H1 (cell line): ENCODE measurements around the gene GFOD1.

Experiments
- CREB1 ChIP-seq: IDR thresholded peaks from 2 replicates; pipeline ENCODE4 v1.6.1; 2012; ENCODE audit warnings: inconsistent platforms
- CTCF ChIP-seq, 3 experiments: IDR thresholded peaks; 1 replicate in 2 of 3; 2 replicates in 1 of 3; pipeline versions ENCODE4 v1.5.1 to v1.6.1; 2011; ENCODE audit warnings: low read length in 3 of 3, mild to moderate bottlenecking in 3 of 3, inconsistent platforms in 2 of 3, low read depth in 1 of 3, moderate library complexity in 1 of 3; ENCODE audit not compliant: insufficient read depth in 1 of 3; ENCODE audit errors: control extremely low read depth in 1 of 3
- EGR1 ChIP-seq: IDR thresholded peaks from 2 replicates; pipeline ENCODE4 v1.6.1; 2011; ENCODE audit warnings: low read depth, low read length, borderline replicate concordance
- EZH2 ChIP-seq: fragments of 200-600 bp; sonication (generic); IDR thresholded peaks from 2 replicates; pipeline ENCODE4 v1.7.1; 2012; ENCODE audit warnings: low read depth, mild to moderate bottlenecking, moderate library complexity, low read length, inconsistent platforms; ENCODE audit not compliant: severe bottlenecking
- SIN3A ChIP-seq, 2 experiments: IDR thresholded peaks in 1 of 2; conservative IDR thresholded peaks in 1 of 2; 2 replicates each; pipeline ENCODE4 v1.6.1; 2011 to 2012; ENCODE audit warnings: low read length in 2 of 2, improper control_type of control experiment in 1 of 2, low read depth in 1 of 2, mild to moderate bottlenecking in 1 of 2
- SP4 ChIP-seq: IDR thresholded peaks from 2 replicates; pipeline ENCODE4 v1.6.1; 2012; ENCODE audit warnings: low read length, inconsistent platforms

GRCh38 chr6:13397359-13398068 is 89.9 kb downstream of the GFOD1 start:
- TF ChIP-seq CTCF (IDR thresholded peaks at IDR 0.05; ENCODE audit: control extremely low read depth in 1 of 3, insufficient read depth in 1 of 3, low read depth in 1 of 3, low read length in 3 of 3): peak in 1 of 3 experiments; percentile 3; a peak in 1 of 4 replicates
- no peak for TF ChIP-seq EZH2
- no peak for TF ChIP-seq SIN3A (conservative IDR thresholded peaks at IDR 0.05 in 1 of 2, IDR thresholded peaks at IDR 0.05 in 1 of 2; ENCODE audit: low read depth in 1 of 2, low read length in 2 of 2)
- TF ChIP-seq EGR1: no peak
- TF ChIP-seq CREB1: no peak
- TF ChIP-seq SP4: no peak
